CD14-positive monocyte (primary cell): ENCODE results near the gene PKDCC. TPM values are rescaled to one million over a fixed set of nuclear protein-coding genes. Genes with fewer than 3 reads are reported as not detected.

Experiments
- DNase-seq, 3 donors: peaks; one replicate each; pipeline ENCODE4 v3.0.0-alpha.2; 2011 to 2022
- H2AFZ ChIP-seq: 2 replicates; pipeline ENCODE4 v1.6.0; 2012; ENCODE audit warnings: mild to moderate bottlenecking, low read depth, low read length, inconsistent platforms; ENCODE audit not compliant: insufficient read depth, poor library complexity, severe bottlenecking
- H3K27ac ChIP-seq, 2 donors: 1 replicate in 1 of 2; 2 replicates in 1 of 2; pipeline ENCODE4 v1.5.1; 2012 to 2013; ENCODE audit warnings: low read length in 2 of 2, control low read depth in 1 of 2, inconsistent platforms in 1 of 2, low read depth in 1 of 2, mild to moderate bottlenecking in 1 of 2
- H3K27me3 ChIP-seq, 2 donors: one replicate each; pipeline versions ENCODE4 v1.6.0 to v1.6.1; 2011 to 2013; ENCODE audit warnings: low read length in 2 of 2; ENCODE audit not compliant: control insufficient read depth in 2 of 2, insufficient read depth in 2 of 2
- H3K36me3 ChIP-seq, 2 donors: replicated peaks in 1 of 2; 1 replicate in 1 of 2; 2 replicates in 1 of 2; pipeline versions ENCODE4 v1.5.1 to v1.6.1; 2012 to 2013; ENCODE audit warnings: low read length in 2 of 2, control low read depth in 1 of 2, inconsistent platforms in 1 of 2, mild to moderate bottlenecking in 1 of 2; ENCODE audit not compliant: insufficient read depth in 2 of 2, control insufficient read depth in 1 of 2
- H3K4me1 ChIP-seq, 2 donors: 1 replicate in 1 of 2; 2 replicates in 1 of 2; pipeline versions ENCODE4 v1.5.1 to v1.6.1; 2012 to 2013; ENCODE audit warnings: low read length in 2 of 2, control low read depth in 1 of 2, inconsistent platforms in 1 of 2, mild to moderate bottlenecking in 1 of 2, moderate library complexity in 1 of 2; ENCODE audit not compliant: insufficient read depth in 2 of 2, control insufficient read depth in 1 of 2
- H3K4me2 ChIP-seq: replicated peaks from 2 replicates; pipeline ENCODE3; 2012; ENCODE audit warnings: low read length, moderate library complexity, mild to moderate bottlenecking; ENCODE audit not compliant: poor library complexity, severe bottlenecking; ENCODE audit errors: extremely low read depth
- H3K4me3 ChIP-seq, 3 experiments: fragments of 200-600 bp in 1 of 3; sonication (generic) in 1 of 3; replicated peaks in 1 of 3; 1 replicate in 2 of 3; 2 replicates in 1 of 3; pipeline ENCODE4 v1.5.1; 2011 to 2013; ENCODE audit warnings: low read length in 3 of 3, mild to moderate bottlenecking in 3 of 3, control low read depth in 2 of 3, low read depth in 2 of 3, inconsistent platforms in 1 of 3, moderate library complexity in 1 of 3
- H3K79me2 ChIP-seq: 2 replicates; pipeline ENCODE4 v1.6.0; 2012; ENCODE audit warnings: mild to moderate bottlenecking, control low read depth, inconsistent platforms, low read length, moderate library complexity; ENCODE audit not compliant: insufficient read depth
- H3K9ac ChIP-seq: 2 replicates; pipeline ENCODE4 v1.6.0; 2017; ENCODE audit warnings: low read length, mild to moderate bottlenecking; ENCODE audit not compliant: insufficient read depth, poor library complexity, severe bottlenecking
- H3K9me3 ChIP-seq, 2 donors: replicated peaks in 1 of 2; 1 replicate in 1 of 2; 2 replicates in 1 of 2; pipeline versions ENCODE4 v1.5.1 to v1.6.1; 2012 to 2013; ENCODE audit warnings: low read length in 2 of 2, control low read depth in 1 of 2; ENCODE audit not compliant: control insufficient read depth in 1 of 2, insufficient read depth in 1 of 2
- H4K20me1 ChIP-seq: 2 replicates; pipeline ENCODE4 v1.6.0; 2012; ENCODE audit warnings: mild to moderate bottlenecking, low read length, control low read depth, moderate library complexity; ENCODE audit not compliant: insufficient read depth
- H3K27ac Mint-ChIP-seq, 7 donors: one replicate each; pipeline ENCODE4 v1.8.0; 2020; ENCODE audit warnings: mild to moderate bottlenecking in 7 of 7, mixed read lengths in 7 of 7, moderate library complexity in 6 of 7, inconsistent platforms in 2 of 7
- H3K27me3 Mint-ChIP-seq, 3 donors: one replicate each; pipeline ENCODE4 v1.8.0; 2021 to 2022; ENCODE audit warnings: low read depth in 3 of 3, mild to moderate bottlenecking in 3 of 3, mixed read lengths in 3 of 3, moderate library complexity in 3 of 3, inconsistent platforms in 1 of 3
- H3K36me3 Mint-ChIP-seq, 2 donors: one replicate each; pipeline ENCODE4 v1.8.0; 2020; ENCODE audit warnings: mixed read lengths in 2 of 2, inconsistent platforms in 1 of 2, mild to moderate bottlenecking in 1 of 2
- H3K4me1 Mint-ChIP-seq: one replicate; pipeline ENCODE4 v1.8.0; 2020; ENCODE audit warnings: mild to moderate bottlenecking, mixed read lengths
- H3K4me3 Mint-ChIP-seq, 2 donors: one replicate each; pipeline ENCODE4 v1.8.0; 2020; ENCODE audit warnings: mild to moderate bottlenecking in 2 of 2, mixed read lengths in 2 of 2, moderate library complexity in 1 of 2
- H3K9me3 Mint-ChIP-seq, 7 donors: one replicate each; pipeline ENCODE4 v1.8.0; 2020 to 2022; ENCODE audit warnings: mixed read lengths in 7 of 7, mild to moderate bottlenecking in 6 of 7, moderate library complexity in 6 of 7, inconsistent platforms in 2 of 7
- CTCF ChIP-seq: fragments of 200-600 bp; IDR thresholded peaks from one replicate; pipeline ENCODE4 v1.8.0; 2022; ENCODE audit warnings: antibody characterized with exemption, mild to moderate bottlenecking
- WGBS: methylation state at CpG from one replicate; pipeline ENCODE4 v1.1.5; 2013; ENCODE audit warnings: missing lambda C conversion rate; ENCODE audit not compliant: insufficient coverage; 5-methylcytosine and 5-hydroxymethylcytosine counted together
- intact Hi-C, 2 donors: fragments of 100-400 bp; cut with micrococcal nuclease; formaldehyde crosslinking; loops; one replicate each; pipeline versions ENCODE4 v1.15.0 to v1.15.1; 2023
- polyA plus RNA-seq, 3 donors: library from polyadenylated mRNA; depleted of rRNA in 1 of 3; unstranded in 2 of 3; stranded (reverse) in 1 of 3; fragments of 300-500 nt in 2 of 3; fragments of >200 nt in 1 of 3; fragmentation: Illumina TruSeq in 2 of 3; gene quantifications; 1 replicate in 2 of 3; 2 replicates in 1 of 3; pipeline ENCODE4 v1.2.3, GENCODE V29; 2012 to 2021

Gene PKDCC
- polyA plus RNA-seq, 3 donors, result not detected

GRCh38 chr2:42028571-42029148 lies 19.2 kb upstream of the PKDCC start:
- Histone ChIP-seq H3K4me1 (peaks cover 7 to 8% of the 10 kb centered on the region in 2 donors), H3K9ac (no peak overlapping the region), H3K9me3 (no peaks in the 10 kb centered on the region), H3K27me3 (no peaks in the 10 kb centered on the region), H3K27ac (no peak overlapping the region), H3K79me2 (no peaks in the 10 kb centered on the region), H3K36me3 (no peaks in the 10 kb centered on the region), H4K20me1 (no peaks in the 10 kb centered on the region), H2AFZ (no peak overlapping the region), H3K4me2 (no peak overlapping the region), H3K4me3 (no peak overlapping the region)
- Mint-ChIP-seq H3K27ac (no peak overlapping the region), H3K27me3 (peaks cover 1 to 10% (median 3%) of the 10 kb centered on the region in 3 donors), H3K36me3 (no peaks in the 10 kb centered on the region), H3K4me1 (peaks cover 13% of the 10 kb centered on the region), H3K9me3 (peaks cover 0 to 5% (median 0%) of the 10 kb centered on the region in 7 donors), H3K4me3 (no peak overlapping the region)
- intact Hi-C loops, result no loop called here
- no peak for TF ChIP-seq CTCF
- no peak for DNase-seq
- 54% methylated on average over 7 of the region's 8 CpGs for WGBS

- Histone ChIP-seq H3K9me3 (no peaks in the 10 kb centered on the region), H3K36me3 (no peaks in the 10 kb centered on the region), H3K27ac (no peak overlapping the region), H3K4me2 (no peak overlapping the region), H4K20me1 (no peaks in the 10 kb centered on the region), H2AFZ (no peak overlapping the region), H3K27me3 (no peaks in the 10 kb centered on the region), H3K4me1 (peaks cover 7 to 8% of the 10 kb centered on the region in 2 donors), H3K4me3 (no peak overlapping the region), H3K9ac (no peak overlapping the region), H3K79me2 (no peaks in the 10 kb centered on the region)
- H3K9me3 Mint-ChIP-seq, result peaks cover 0 to 6% (median 0%) of the 10 kb centered on the region in 7 donors
- TF ChIP-seq CTCF, result no peak
- no peak overlapping the region for H3K27ac Mint-ChIP-seq
- H3K4me1 Mint-ChIP-seq, result peaks cover 13% of the 10 kb centered on the region
- H3K27me3 Mint-ChIP-seq, result peaks cover 1 to 10% (median 2%) of the 10 kb centered on the region in 3 donors
- H3K36me3 Mint-ChIP-seq, result no peaks in the 10 kb centered on the region
- no peak for DNase-seq
- intact Hi-C loops, result no loop called here
- no peak overlapping the region for H3K4me3 Mint-ChIP-seq
- 100% methylated on average over 2 of the region's 4 CpGs for WGBS
These were observed 18.6 kb upstream of the PKDCC start for GRCh38 chr2:42029171-42029570.
